Keratinocyte (primary cell): ENCODE data around the gene MRPS27. TPM values are rescaled to one million over a fixed set of nuclear protein-coding genes. Genes with fewer than 3 reads are reported as not detected.

Experiments used
- DNase-seq: peaks from one replicate; pipeline ENCODE4 v3.0.0-alpha.2; 2011; ENCODE audit warnings: low read depth, missing footprints, low spot score
- FAIRE-seq: peaks from 2 replicates; lab custom pipeline; 2011; peaks lifted over from hg19 to GRCh38; lab: Jason Lieb, UNC
- H2AFZ ChIP-seq: 2 replicates; pipeline ENCODE4 v1.6.0; 2012; ENCODE audit warnings: low read length, control low read depth, inconsistent platforms; ENCODE audit not compliant: control insufficient read depth
- H3K27ac ChIP-seq: 2 replicates; pipeline ENCODE4 v1.5.1; 2011; ENCODE audit warnings: low read length; ENCODE audit not compliant: control insufficient read depth, insufficient read depth
- H3K27me3 ChIP-seq: 3 replicates; pipeline ENCODE4 v1.6.0; 2011; ENCODE audit warnings: low read length; ENCODE audit not compliant: control insufficient read depth, insufficient read depth; ENCODE audit errors: extremely low read depth
- H3K36me3 ChIP-seq, 2 experiments: 2 replicates in 1 of 2; 3 replicates in 1 of 2; pipeline ENCODE4 v1.5.1; 2011; ENCODE audit warnings: low read length in 2 of 2, mild to moderate bottlenecking in 1 of 2; ENCODE audit not compliant: control insufficient read depth in 2 of 2, insufficient read depth in 2 of 2; ENCODE audit errors: extremely low read depth in 1 of 2
- H3K4me1 ChIP-seq: 3 replicates; pipeline ENCODE4 v1.5.1; 2011; ENCODE audit warnings: low read length; ENCODE audit not compliant: control insufficient read depth, insufficient read depth; ENCODE audit errors: extremely low read depth
- H3K4me2 ChIP-seq: 3 replicates; pipeline ENCODE4 v1.6.0; 2011; ENCODE audit warnings: low read depth, low read length; ENCODE audit not compliant: control insufficient read depth, insufficient read depth; ENCODE audit errors: extremely low read depth
- H3K4me3 ChIP-seq, 3 experiments: fragments of 200-600 bp in 1 of 3; sonication (generic) in 1 of 3; 2 replicates in 2 of 3; 3 replicates in 1 of 3; pipeline ENCODE4 v1.5.1; 2011 to 2016; ENCODE audit warnings: low read length in 3 of 3, mild to moderate bottlenecking in 3 of 3, control low read depth in 2 of 3, inconsistent platforms in 1 of 3, low read depth in 1 of 3, mixed read lengths in 1 of 3, mixed run types in 1 of 3, moderate library complexity in 1 of 3; ENCODE audit not compliant: control insufficient read depth in 2 of 3, insufficient read depth in 2 of 3; ENCODE audit errors: extremely low read depth in 1 of 3
- H3K79me2 ChIP-seq: 2 replicates; pipeline ENCODE4 v1.6.0; 2012; ENCODE audit warnings: low read length; ENCODE audit not compliant: control insufficient read depth, insufficient read depth
- H3K9ac ChIP-seq: 3 replicates; pipeline ENCODE4 v1.6.0; 2011; ENCODE audit warnings: low read length; ENCODE audit not compliant: control insufficient read depth, insufficient read depth; ENCODE audit errors: extremely low read depth
- H3K9me1 ChIP-seq: 3 replicates; pipeline ENCODE4 v1.6.0; 2011; ENCODE audit warnings: low read length; ENCODE audit not compliant: control insufficient read depth, insufficient read depth; ENCODE audit errors: extremely low read depth
- H3K9me3 ChIP-seq: 2 replicates; pipeline ENCODE4 v1.5.1; 2012; ENCODE audit warnings: low read depth, low read length; ENCODE audit not compliant: control insufficient read depth
- H4K20me1 ChIP-seq: 3 replicates; pipeline ENCODE4 v1.6.0; 2011; ENCODE audit warnings: low read length; ENCODE audit not compliant: control insufficient read depth, insufficient read depth; ENCODE audit errors: extremely low read depth
- EZH2 ChIP-seq: IDR thresholded peaks from one replicate; pipeline ENCODE4 v1.6.1; 2012; ENCODE audit warnings: inconsistent platforms, mild to moderate bottlenecking, low read length, moderate library complexity
- dilution Hi-C: fragments of 300-500 bp; cut with MboI; formaldehyde crosslinking; loops from one replicate; pipeline ENCODE4 v1.7.0; 2020; ENCODE audit warnings: low sequenced_read_pairs; ENCODE audit not compliant: extremely low pct_ligation_motif_present
- polyA plus RNA-seq, 5 experiments: library from polyadenylated mRNA; depleted of rRNA in 3 of 5; stranded (reverse) in 3 of 5; stranded (forward) in 1 of 5; unstranded in 1 of 5; fragments of >200 nt; gene quantifications; 1 replicate in 1 of 5; 2 replicates in 3 of 5; 3 replicates in 1 of 5; pipeline versions ENCODE4 v1.2.1 to v1.2.3, GENCODE V29; 2011 to 2012; ENCODE audit warnings: missing spikeins in 2 of 5, low read depth in 1 of 5, low replicate concordance in 1 of 5
- TF ChIP-seq, protein P1 (sequence below), 3 experiments: IDR thresholded peaks in 1 of 3; conservative IDR thresholded peaks in 1 of 3; optimal IDR thresholded peaks in 1 of 3; 2 replicates in 2 of 3; 3 replicates in 1 of 3; pipeline versions ENCODE3 to v1.5.1; 2011; ENCODE audit warnings: low read length in 3 of 3, mild to moderate bottlenecking in 3 of 3, moderate library complexity in 2 of 3, control low read depth in 1 of 3, inconsistent platforms in 1 of 3; ENCODE audit not compliant: insufficient read depth in 2 of 3; ENCODE audit errors: extremely low read depth in 1 of 3

MRPS27 gene
- polyA plus RNA-seq, 1 donor (not counting 4 experiments of a cell fraction or from before 2014, with no cell fraction given) = 98.7 TPM

GRCh38 chr5:72213482-72213881 is 106.6 kb downstream of the MRPS27 start:
- Histone ChIP-seq H3K4me3 (no peak overlapping the region), H3K27ac (no peak overlapping the region), H3K9me1 (peaks cover 2% of the 10 kb centered on the region), H3K9ac (no peak overlapping the region), H3K4me1 (peaks cover 31% of the 10 kb centered on the region), H2AFZ (no peak overlapping the region), H3K36me3 (peaks cover 3 to 7% of the 10 kb centered on the region in 2 experiments), H3K79me2 (no peaks in the 10 kb centered on the region), H3K27me3 (no peaks in the 10 kb centered on the region), H3K4me2 (no peak overlapping the region), H3K9me3 (no peaks in the 10 kb centered on the region), H4K20me1 (no peaks in the 10 kb centered on the region)
- dilution Hi-C loops = no loop called here
- no peak for DNase-seq
- TF ChIP-seq EZH2 = no peak
- TF ChIP-seq, protein P1, sequence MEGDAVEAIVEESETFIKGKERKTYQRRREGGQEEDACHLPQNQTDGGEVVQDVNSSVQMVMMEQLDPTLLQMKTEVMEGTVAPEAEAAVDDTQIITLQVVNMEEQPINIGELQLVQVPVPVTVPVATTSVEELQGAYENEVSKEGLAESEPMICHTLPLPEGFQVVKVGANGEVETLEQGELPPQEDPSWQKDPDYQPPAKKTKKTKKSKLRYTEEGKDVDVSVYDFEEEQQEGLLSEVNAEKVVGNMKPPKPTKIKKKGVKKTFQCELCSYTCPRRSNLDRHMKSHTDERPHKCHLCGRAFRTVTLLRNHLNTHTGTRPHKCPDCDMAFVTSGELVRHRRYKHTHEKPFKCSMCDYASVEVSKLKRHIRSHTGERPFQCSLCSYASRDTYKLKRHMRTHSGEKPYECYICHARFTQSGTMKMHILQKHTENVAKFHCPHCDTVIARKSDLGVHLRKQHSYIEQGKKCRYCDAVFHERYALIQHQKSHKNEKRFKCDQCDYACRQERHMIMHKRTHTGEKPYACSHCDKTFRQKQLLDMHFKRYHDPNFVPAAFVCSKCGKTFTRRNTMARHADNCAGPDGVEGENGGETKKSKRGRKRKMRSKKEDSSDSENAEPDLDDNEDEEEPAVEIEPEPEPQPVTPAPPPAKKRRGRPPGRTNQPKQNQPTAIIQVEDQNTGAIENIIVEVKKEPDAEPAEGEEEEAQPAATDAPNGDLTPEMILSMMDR (optimal IDR thresholded peaks at IDR 0.05 in 1 of 3, IDR thresholded peaks at IDR 0.05 in 1 of 3, conservative IDR thresholded peaks at IDR 0.05 in 1 of 3; ENCODE audit: extremely low read depth in 1 of 3, insufficient read depth in 2 of 3, low read length in 3 of 3) = no peak
- FAIRE-seq = no peak

GRCh38 chr5:72212171-72212570 is 107.9 kb downstream of the MRPS27 start:
- H3K27ac ChIP-seq = no peak overlapping the region
- dilution Hi-C loops = no loop called here
- H3K9me3 ChIP-seq = no peaks in the 10 kb centered on the region
- H3K4me3 ChIP-seq = no peak overlapping the region
- H3K36me3 ChIP-seq = no peaks in the 10 kb centered on the region
- no peak for DNase-seq
- no peaks in the 10 kb centered on the region for H3K79me2 ChIP-seq
- peaks cover 31% of the 10 kb centered on the region for H3K4me1 ChIP-seq
- peaks cover 2% of the 10 kb centered on the region for H3K9me1 ChIP-seq
- TF ChIP-seq, protein P1 (optimal IDR thresholded peaks at IDR 0.05 in 1 of 3, IDR thresholded peaks at IDR 0.05 in 1 of 3, conservative IDR thresholded peaks at IDR 0.05 in 1 of 3; ENCODE audit: extremely low read depth in 1 of 3, insufficient read depth in 2 of 3, low read length in 3 of 3) = no peak
- H3K4me2 ChIP-seq = no peak overlapping the region
- no peaks in the 10 kb centered on the region for H4K20me1 ChIP-seq
- FAIRE-seq = no peak
- no peaks in the 10 kb centered on the region for H3K27me3 ChIP-seq
- H2AFZ ChIP-seq = no peak overlapping the region
- H3K9ac ChIP-seq = no peak overlapping the region
